ENCODE data around the gene RHBDD2. TPM values are rescaled to one million over a fixed set of nuclear protein-coding genes. Genes with fewer than 3 reads are reported as not detected.

RHBDD2 gene
- polyA plus RNA-seq, 1 experiment, result 34.9 TPM

- CTCF ChIA-PET, result interaction anchor here (0.6 to 0.8 kb wide), 2 partner anchors 9 to 104 kb away, joined by 4 to 5 read pairs; no protein-coding TSS in a partner anchor
- H3K27ac ChIP-seq (ENCODE audit: low read depth, low read length), result no peak overlapping the region
- TF ChIP-seq CTCF (IDR thresholded peaks at IDR 0.05; ENCODE audit: low read depth, low read length), result no peak
Measured at GRCh38 chr7:75916259-75916658, 37.4 kb downstream of the RHBDD2 start.

GRCh38 chr7:75916685-75917634 is 38.1 kb downstream of the RHBDD2 start:
- no peak for DNase-seq (ENCODE audit: low read depth, low spot score)
- Histone ChIP-seq H3K9me3 (ENCODE audit: control insufficient read depth, insufficient read depth, low read length) (peaks cover 4% of the 10 kb centered on the region; the same call in 1 of the 2 replicates), H3K27ac (ENCODE audit: low read depth, low read length) (no peak overlapping the region), H3K27me3 (ENCODE audit: control insufficient read depth, insufficient read depth, low read length) (no peaks in the 10 kb centered on the region), H3K4me3 (ENCODE audit: low read depth, low read length) (no peak overlapping the region)
- no peak for TF ChIP-seq CTCF (IDR thresholded peaks at IDR 0.05; ENCODE audit: low read depth, low read length)
- ChIA-PET POLR2A (interaction anchor here (0.6 to 0.8 kb wide), 4 partner anchors 47 to 233 kb away, joined by 3 to 6 read pairs (median 4); no protein-coding TSS in a partner anchor), CTCF (no interaction called here)

More at GRCh38 chr7:75916259-75916658, 37.4 kb downstream of the RHBDD2 start:
- H3K9me3 ChIP-seq (ENCODE audit: control insufficient read depth, insufficient read depth, low read length), result peaks cover 4% of the 10 kb centered on the region; the same call in 1 of the 2 replicates
- H3K27me3 ChIP-seq (ENCODE audit: control insufficient read depth, insufficient read depth, low read length), result no peaks in the 10 kb centered on the region
- POLR2A ChIA-PET, result interaction anchor here (0.6 to 1.3 kb wide), 6 partner anchors 35 to 232 kb away, joined by 3 to 6 read pairs (median 4); partner anchors contain the start of genes MDH2 and STYXL1
- peak overlapping the region; percentile 87 for H3K4me3 ChIP-seq (ENCODE audit: low read depth, low read length)
- no peak for DNase-seq (ENCODE audit: low read depth, low spot score)

GRCh38 chr7:75920431-75921161 is 41.8 kb downstream of the RHBDD2 start:
- no peak for TF ChIP-seq CTCF (IDR thresholded peaks at IDR 0.05; ENCODE audit: low read depth, low read length)
- H3K9me3 ChIP-seq (ENCODE audit: control insufficient read depth, insufficient read depth, low read length), result peaks cover under 1% of the 10 kb centered on the region; the same call in 1 of the 2 replicates
- no peaks in the 10 kb centered on the region for H3K27me3 ChIP-seq (ENCODE audit: control insufficient read depth, insufficient read depth, low read length)
- ChIA-PET POLR2A (interaction anchor here (0.6 kb wide), 1 partner anchor 250 kb away, joined by 4 read pairs; no protein-coding TSS in a partner anchor), CTCF (no interaction called here)
- H3K27ac ChIP-seq (ENCODE audit: low read depth, low read length), result no peak overlapping the region
- no peak overlapping the region for H3K4me3 ChIP-seq (ENCODE audit: low read depth, low read length)
- DNase-seq (ENCODE audit: low read depth, low spot score), result no peak

- no peak for TF ChIP-seq CTCF (IDR thresholded peaks at IDR 0.05; ENCODE audit: low read depth, low read length)
- CTCF ChIA-PET, result interaction anchor here (0.6 kb wide), 1 partner anchor 164 kb away, joined by 5 read pairs; no protein-coding TSS in a partner anchor
- Histone ChIP-seq H3K27ac (ENCODE audit: low read depth, low read length) (no peak overlapping the region), H3K9me3 (ENCODE audit: control insufficient read depth, insufficient read depth, low read length) (no peaks in the 10 kb centered on the region), H3K4me3 (ENCODE audit: low read depth, low read length) (no peak overlapping the region), H3K27me3 (ENCODE audit: control insufficient read depth, insufficient read depth, low read length) (no peaks in the 10 kb centered on the region)
- POLR2A ChIA-PET, result interaction anchor here (0.6 kb wide), 1 partner anchor 249 kb away, joined by 3 read pairs; no protein-coding TSS in a partner anchor
- no peak for DNase-seq (ENCODE audit: low read depth, low spot score)
Measured at GRCh38 chr7:75921479-75921878, 42.6 kb downstream of the RHBDD2 start.

All from AG04450 (cell line).